Left renal pelvis (tissue), 4 donors: ENCODE results near the gene ACOXL. TPM values are rescaled to one million over a fixed set of nuclear protein-coding genes. Genes with fewer than 3 reads are reported as not detected.
"Not testable (repeated sequence)": the region's sequence is repeated elsewhere in the genome, so short reads cannot be mapped to it uniquely, and the experiment has no call there.

Experiments
- DNase-seq, 4 donors: peaks; one replicate each; pipeline ENCODE4 v3.0.0-alpha.2; 2013; ENCODE audit warnings: low read depth in 4 of 4, low spot score in 3 of 4
- polyA plus RNA-seq, 4 donors: library from polyadenylated mRNA; unstranded; fragments of 120-200 nt; gene quantifications; one replicate each; pipeline ENCODE4 v1.2.1, GENCODE V29; 2013; ENCODE audit not compliant: insufficient read length in 4 of 4

Gene ACOXL
- polyA plus RNA-seq, 4 donors = 0.31 to 1.6 (median 0.72) TPM

- DNase-seq = peak in 2 of 4 donors; percentile 56 to 63
Observed at GRCh38 chr2:111049792-111050640, 317.6 kb downstream of the ACOXL start.

GRCh38 chr2:111050701-111051376, 318.5 kb downstream of the ACOXL start:
- no peak for DNase-seq

- DNase-seq = no peak
Observed at GRCh38 chr2:111052621-111053020, 320.2 kb downstream of the ACOXL start.

DNA sequence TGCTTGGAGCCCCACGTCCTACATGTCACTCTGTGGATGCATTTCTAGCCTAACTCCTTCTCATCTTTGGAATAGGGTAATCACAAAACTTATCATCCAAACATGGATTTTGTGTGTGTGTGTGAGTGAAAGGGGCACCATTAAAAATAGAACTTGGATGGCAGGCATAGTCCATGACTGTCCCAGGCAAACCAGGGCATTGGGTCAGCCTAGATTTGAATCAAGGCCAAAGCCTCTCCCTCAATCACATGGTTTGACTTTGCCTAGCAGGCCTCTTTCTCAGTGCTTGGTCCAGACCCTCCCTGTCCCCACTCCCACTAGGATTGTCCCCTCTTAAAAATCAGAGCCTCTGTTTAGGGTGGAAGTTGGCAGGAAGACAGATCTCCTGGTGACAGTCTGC, 320.9 kb downstream of the ACOXL start:
- DNase-seq = no peak

DNA sequence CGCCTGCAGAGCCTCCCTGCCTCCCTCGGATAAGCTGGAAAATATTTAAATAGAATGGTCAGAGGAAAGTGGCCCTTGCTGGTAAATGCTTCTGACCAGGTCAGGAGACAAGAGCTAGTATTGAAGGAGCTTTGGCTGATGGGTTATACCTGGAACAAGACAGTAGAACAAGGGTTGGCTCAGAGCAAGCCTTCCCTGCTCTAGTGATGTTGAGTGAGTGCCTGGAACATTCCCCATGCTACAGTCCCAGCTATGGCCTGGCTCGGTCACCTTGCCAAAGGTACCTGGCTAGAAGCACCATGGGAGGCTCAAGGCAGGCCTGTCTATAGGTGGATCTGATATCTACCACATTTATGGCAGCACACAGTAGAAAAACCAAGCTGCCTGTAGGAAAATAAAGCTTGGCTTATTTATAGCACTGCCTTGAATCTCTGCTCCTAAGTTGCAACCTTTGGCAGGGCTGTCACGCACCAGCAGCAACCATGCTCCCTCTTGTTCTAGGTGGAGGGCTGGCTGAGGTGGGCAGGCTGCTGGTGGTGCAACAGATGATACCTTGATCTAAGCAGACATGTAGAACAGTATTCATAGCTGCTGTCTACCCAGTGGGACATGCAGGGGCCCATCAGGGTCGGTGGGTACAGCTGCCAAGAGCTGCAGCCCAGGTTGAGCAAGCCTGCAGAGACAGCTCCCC, 321.6 kb downstream of the ACOXL start:
- DNase-seq = no peak

GRCh38 chr2:111054791-111055691, 322.7 kb downstream of the ACOXL start:
- no peak for DNase-seq

DNA sequence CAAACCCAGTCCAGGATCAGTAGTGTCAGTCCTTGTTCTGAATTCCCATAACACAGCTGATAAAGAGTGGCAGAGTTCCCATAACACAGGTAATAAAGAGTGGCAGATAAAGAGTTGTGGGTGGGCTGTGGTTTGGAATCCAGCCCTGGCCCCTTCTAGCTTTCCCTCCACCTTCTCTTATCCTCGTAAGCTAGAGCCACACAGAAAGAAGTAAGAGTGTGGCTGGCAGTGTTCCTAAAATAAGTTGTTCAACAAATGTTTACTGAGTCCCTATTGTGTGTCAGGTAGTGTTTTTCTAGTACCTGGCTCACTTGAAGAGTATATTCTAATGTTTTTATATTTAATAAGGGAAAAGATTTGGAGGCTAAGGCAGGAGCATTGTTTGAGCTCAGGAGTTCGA, 323.4 kb downstream of the ACOXL start:
- no peak for DNase-seq

- no peak for DNase-seq
Observed at GRCh38 chr2:111057045-111057444, 324.7 kb downstream of the ACOXL start.

- no peak for DNase-seq
Observed at GRCh38 chr2:111057721-111058120, 325.3 kb downstream of the ACOXL start.

DNA sequence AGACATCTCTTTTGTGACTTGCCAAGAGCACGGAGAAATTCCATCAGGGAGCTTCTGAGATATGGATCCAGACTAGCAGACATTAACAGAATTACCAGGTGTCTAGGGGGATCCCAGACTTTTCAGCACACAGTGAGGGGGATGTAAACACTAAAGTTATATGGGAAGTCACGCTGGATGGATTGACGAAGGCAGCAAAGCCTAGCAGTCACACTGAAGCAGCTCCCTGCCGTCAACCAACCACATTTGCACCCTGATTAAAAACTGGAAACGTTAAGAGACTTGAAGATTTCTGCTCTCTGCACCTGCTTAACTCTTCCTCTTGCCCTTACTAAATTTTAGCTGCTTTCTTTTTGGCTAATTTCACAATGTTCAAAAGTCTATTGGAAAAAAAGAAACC, 325.9 kb downstream of the ACOXL start:
- DNase-seq = no peak

DNA sequence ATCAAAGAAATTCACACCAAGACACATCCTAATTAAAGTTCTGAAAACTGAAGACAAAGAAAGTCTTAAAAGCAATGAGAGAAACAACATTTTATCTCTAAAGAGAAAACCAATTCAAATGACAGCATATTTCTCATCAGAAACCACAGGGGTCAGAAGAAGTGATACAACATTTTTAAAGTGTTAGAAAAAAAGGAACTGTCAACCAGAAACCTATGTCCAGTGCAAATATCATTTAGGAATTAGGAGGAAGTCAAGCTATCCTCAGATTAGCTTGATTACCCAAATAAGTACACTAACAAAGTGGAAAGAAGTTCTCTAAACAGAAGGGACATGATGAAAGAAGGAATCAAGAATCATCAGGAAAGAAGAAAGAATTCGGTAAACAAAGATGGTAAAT, 328.8 kb downstream of the ACOXL start:
- no peak for DNase-seq

GRCh38 chr2:111062417-111062816, 330.0 kb downstream of the ACOXL start:
- no peak for DNase-seq

DNA sequence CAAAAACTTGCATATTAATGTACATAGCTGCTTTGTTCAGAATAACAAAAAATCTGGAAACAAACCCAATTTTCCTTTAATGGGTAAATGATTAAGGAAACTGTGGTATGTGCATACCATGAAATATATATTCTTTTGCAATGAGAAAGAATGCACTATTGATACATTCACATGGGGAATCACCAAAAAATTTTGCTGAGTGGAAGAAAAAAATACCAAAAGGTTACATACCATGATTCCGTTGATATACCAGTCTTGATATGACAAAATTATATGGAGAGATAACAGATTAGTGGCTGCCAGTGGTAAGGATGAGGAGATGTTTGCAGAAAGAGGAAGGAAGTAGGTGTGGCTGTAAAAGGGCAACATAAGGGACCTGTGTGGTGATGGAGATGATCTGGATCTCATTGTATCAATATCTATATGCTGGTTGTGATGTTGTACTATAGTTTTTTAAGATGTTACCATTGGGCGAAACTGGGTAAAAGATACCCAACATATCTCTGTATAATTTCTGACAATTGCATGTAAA, 333.8 kb downstream of the ACOXL start:
- DNase-seq = no peak

- peak in 1 of 4 donors; percentile 22 for DNase-seq
Observed at GRCh38 chr2:111068435-111069058, 336.2 kb downstream of the ACOXL start.

- DNase-seq = no peak
Observed at GRCh38 chr2:111069722-111070121, 337.3 kb downstream of the ACOXL start.

DNA sequence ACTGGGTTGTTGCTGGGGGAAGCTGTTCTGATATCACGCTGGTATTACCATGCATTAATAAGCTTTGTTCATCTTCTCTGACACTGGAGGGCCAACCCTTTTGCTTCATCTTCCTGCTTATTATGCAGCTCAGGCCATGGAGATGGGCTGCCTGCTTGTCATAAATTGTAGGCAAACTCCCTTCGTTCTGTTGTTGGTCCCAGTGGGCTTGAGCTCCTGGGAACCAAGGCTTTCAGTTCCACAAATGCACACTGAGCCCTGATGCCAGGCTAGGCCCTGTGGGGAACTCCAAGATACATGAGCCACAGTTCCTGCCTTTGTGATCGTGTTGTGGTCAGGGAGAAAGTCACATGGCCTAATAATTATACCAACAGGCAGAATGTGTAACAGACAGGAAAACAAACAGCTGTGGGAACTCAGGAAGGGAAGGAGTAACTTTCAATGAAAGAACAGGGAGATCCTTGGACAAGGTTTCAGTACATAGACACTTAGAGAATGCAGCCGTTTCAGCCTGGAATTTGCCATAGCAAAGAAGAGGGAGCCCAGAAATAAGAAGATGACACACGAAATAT, 339.3 kb downstream of the ACOXL start:
- peak in 2 of 4 donors; percentile 26 to 29 for DNase-seq

DNA sequence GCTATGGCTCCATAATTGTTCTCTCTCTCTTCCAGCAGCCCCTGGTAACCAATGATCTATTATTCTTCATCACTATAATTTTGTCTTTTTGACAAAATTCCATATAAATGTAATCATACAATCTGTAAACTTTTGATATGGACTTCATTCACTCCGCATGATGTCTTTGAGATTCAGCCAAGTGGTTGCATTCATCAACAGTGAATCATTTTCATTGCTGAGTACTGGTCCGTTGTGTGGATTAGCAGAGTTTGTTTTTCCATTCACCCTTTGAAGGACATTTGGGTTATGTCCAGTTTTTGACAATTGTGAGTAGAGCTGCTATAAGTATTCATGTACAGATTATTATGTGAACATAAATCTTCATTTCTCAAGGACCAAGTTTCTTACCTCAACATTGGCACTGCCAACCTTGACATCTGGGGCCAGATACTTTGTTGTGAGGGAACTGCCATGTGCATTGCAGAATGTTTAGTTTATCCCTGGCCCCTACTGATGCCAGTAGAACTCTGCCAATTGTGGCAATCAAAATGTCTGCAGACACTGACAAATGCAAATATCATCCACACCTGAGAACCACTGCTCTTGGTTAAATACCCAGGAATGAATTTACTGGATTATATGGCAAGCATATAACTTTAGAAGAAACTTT, 340.0 kb downstream of the ACOXL start:
- DNase-seq = no peak

- DNase-seq = not testable (repeated sequence)
Observed at GRCh38 chr2:111082659-111083058, 350.3 kb downstream of the ACOXL start.

GRCh38 chr2:111091811-111092211, 359.4 kb downstream of the ACOXL start:
- no peak for DNase-seq
